SK-N-SH (cell line): Measurements from ENCODE around the gene RAD51B. TPM values are rescaled to one million over a fixed set of nuclear protein-coding genes. Genes with fewer than 3 reads are reported as not detected.

Experiments used
- CTCF ChIA-PET: fragments of 300-600, 350-600 bp; formaldehyde crosslinking; extraction: SDS; loops from one replicate; lab custom pipeline; 2021; lab: Yijun Ruan, JAX
- POLR2A ChIA-PET: fragments of 350-600 bp; sonication (Branson Sonifier 250); formaldehyde crosslinking; extraction: SDS; loops from one replicate; lab custom pipeline; 2020; ENCODE audit warnings: antibody characterized with exemption, inconsistent platforms; lab: Yijun Ruan, JAX
- DNase-seq: peaks from one replicate; pipeline ENCODE4 v3.0.0; 2012
- H2AFZ ChIP-seq: fragments of 200-600 bp; sonication (generic); 2 replicates; pipeline ENCODE4 v1.8.1; 2016; ENCODE audit warnings: antibody characterized with exemption, mild to moderate bottlenecking, low read depth
- H3F3A ChIP-seq: fragments of 200-600 bp; sonication (generic); replicated peaks from 2 replicates; pipeline ENCODE3; 2016; ENCODE audit warnings: antibody characterized with exemption, mild to moderate bottlenecking; ENCODE audit not compliant: insufficient read depth
- H3K27ac ChIP-seq, 2 experiments: fragments of 200-500 bp in 1 of 2; fragments of 200-600 bp in 1 of 2; sonication (Bioruptor generic) in 1 of 2; sonication (generic), shearing (Covaris generic) in 1 of 2; 2 replicates each; pipeline versions ENCODE4 v1.5.1 to v1.6.1; 2014 to 2016; ENCODE audit warnings: low read depth in 2 of 2, inconsistent platforms in 1 of 2, low read length in 1 of 2, mild to moderate bottlenecking in 1 of 2, mixed read lengths in 1 of 2
- H3K27me3 ChIP-seq: fragments of 200-600 bp; sonication (generic), shearing (Covaris generic); 2 replicates; pipeline ENCODE4 v1.6.1; 2016; ENCODE audit warnings: mixed run types; ENCODE audit not compliant: insufficient read depth
- H3K36me3 ChIP-seq, 2 experiments: fragments of 200-500 bp in 1 of 2; fragments of 200-600 bp in 1 of 2; sonication (Bioruptor generic) in 1 of 2; sonication (generic) in 1 of 2; replicated peaks in 1 of 2; 2 replicates each; pipeline versions ENCODE3 to v1.5.1; 2014 to 2016; ENCODE audit warnings: low read length in 1 of 2, mild to moderate bottlenecking in 1 of 2; ENCODE audit not compliant: insufficient read depth in 2 of 2, control insufficient read depth in 1 of 2
- H3K4me1 ChIP-seq, 2 experiments: fragments of 200-500 bp in 1 of 2; fragments of 200-600 bp in 1 of 2; sonication (Bioruptor generic) in 1 of 2; sonication (generic), shearing (Covaris generic) in 1 of 2; 2 replicates each; pipeline versions ENCODE4 v1.5.1 to v1.6.1; 2014 to 2016; ENCODE audit warnings: low read depth in 1 of 2, low read length in 1 of 2, mixed run types in 1 of 2; ENCODE audit not compliant: insufficient read depth in 2 of 2, control insufficient read depth in 1 of 2
- H3K4me2 ChIP-seq: fragments of 200-600 bp; sonication (generic), shearing (Covaris generic); 2 replicates; pipeline ENCODE4 v1.6.1; 2017; ENCODE audit warnings: mixed run types
- H3K4me3 ChIP-seq, 2 experiments: fragments of 200-500 bp in 1 of 2; fragments of 200-600 bp in 1 of 2; sonication (Bioruptor generic) in 1 of 2; sonication (generic), shearing (Covaris generic) in 1 of 2; 2 replicates each; pipeline versions ENCODE4 v1.5.1 to v1.8.1; 2014 to 2016; ENCODE audit warnings: low read depth in 2 of 2, inconsistent platforms in 1 of 2, low read length in 1 of 2, mild to moderate bottlenecking in 1 of 2, mixed read lengths in 1 of 2, moderate library complexity in 1 of 2
- H3K79me2 ChIP-seq: fragments of 200-600 bp; sonication (generic); 2 replicates; pipeline ENCODE4 v1.8.1; 2017; ENCODE audit warnings: mild to moderate bottlenecking; ENCODE audit not compliant: insufficient read depth
- H3K9ac ChIP-seq: fragments of 200-600 bp; sonication (generic); 2 replicates; pipeline ENCODE4 v1.6.1; 2017; ENCODE audit warnings: mixed run types
- H3K9me2 ChIP-seq: fragments of 200-600 bp; sonication (generic); 2 replicates; pipeline ENCODE4 v1.6.1; 2017; ENCODE audit warnings: mixed run types
- H3K9me3 ChIP-seq: fragments of 200-600 bp; sonication (generic); 2 replicates; pipeline ENCODE4 v1.6.1; 2017; ENCODE audit warnings: mixed run types, mild to moderate bottlenecking, moderate library complexity
- H4K20me1 ChIP-seq: fragments of 200-600 bp; sonication (generic); 2 replicates; pipeline ENCODE4 v1.6.1; 2017; ENCODE audit warnings: mild to moderate bottlenecking, mixed run types; ENCODE audit not compliant: insufficient read depth
- ELF1 ChIP-seq: IDR thresholded peaks from 2 replicates; pipeline ENCODE4 v1.4.0; 2012
- FOSL2 ChIP-seq: IDR thresholded peaks from 2 replicates; pipeline ENCODE4 v1.4.0; 2012; ENCODE audit warnings: low read depth, mild to moderate bottlenecking, moderate library complexity, borderline replicate concordance
- FOXJ3 ChIP-seq: sonication (generic); formaldehyde crosslinking; IDR thresholded peaks from 2 replicates; pipeline ENCODE4 v1.5.1; 2020; ENCODE audit warnings: mild to moderate bottlenecking, missing genetic modification reagents
- FOXM1 ChIP-seq: IDR thresholded peaks from 2 replicates; pipeline ENCODE4 v1.4.0; 2012; ENCODE audit warnings: low read depth, mild to moderate bottlenecking
- MEF2A ChIP-seq: IDR thresholded peaks from 2 replicates; pipeline ENCODE4 v1.4.0; 2012; ENCODE audit warnings: low read depth, borderline replicate concordance
- MXI1 ChIP-seq: IDR thresholded peaks from 2 replicates; pipeline ENCODE4 v1.6.1; 2012; ENCODE audit warnings: mild to moderate bottlenecking, low read depth, low read length, improper control_type of control experiment
- NFIC ChIP-seq: IDR thresholded peaks from 2 replicates; pipeline ENCODE4 v1.4.0; 2012; ENCODE audit warnings: borderline replicate concordance
- NRF1 ChIP-seq: IDR thresholded peaks from 2 replicates; pipeline ENCODE4 v1.6.1; 2012; ENCODE audit warnings: low read depth, mild to moderate bottlenecking, low read length
- RCOR1 ChIP-seq: fragments of 150-350 bp; IDR thresholded peaks from 2 replicates; pipeline ENCODE4 v1.6.1; 2017; ENCODE audit warnings: antibody characterized with exemption, low read length
- RFX5 ChIP-seq: IDR thresholded peaks from 2 replicates; pipeline ENCODE4 v1.6.1; 2012; ENCODE audit warnings: mild to moderate bottlenecking, improper control_type of control experiment, low read length
- SIN3A ChIP-seq: IDR thresholded peaks from 2 replicates; pipeline ENCODE4 v1.6.1; 2012; ENCODE audit warnings: low read depth, mild to moderate bottlenecking, low read length, moderate library complexity, borderline replicate concordance
- SMC3 ChIP-seq: IDR thresholded peaks from 2 replicates; pipeline ENCODE4 v1.6.1; 2012; ENCODE audit warnings: low read depth, low read length, improper control_type of control experiment
- TCF12 ChIP-seq: IDR thresholded peaks from 2 replicates; pipeline ENCODE4 v1.4.0; 2012
- YY1 ChIP-seq: IDR thresholded peaks from 2 replicates; pipeline ENCODE4 v1.4.0; 2012; ENCODE audit warnings: low read depth, mild to moderate bottlenecking
- WGBS: methylation state at CpG from one replicate; pipeline ENCODE4 v1.1.6; 2017; ENCODE audit warnings: low lambda C conversion rate; 5-methylcytosine and 5-hydroxymethylcytosine counted together
- polyA plus RNA-seq, 3 experiments: library from polyadenylated mRNA; depleted of rRNA; stranded (reverse); fragments of >200 nt; gene quantifications; 2 replicates each; pipeline ENCODE4 v1.2.3, GENCODE V29; 2012
- TF ChIP-seq, protein P1 (sequence below): fragments of 150-350 bp; IDR thresholded peaks from 2 replicates; pipeline ENCODE4 v1.6.1; 2016; ENCODE audit warnings: mild to moderate bottlenecking, low read depth, low read length
- TF ChIP-seq, protein P2 (sequence below): fragments of 200-600 bp; sonication (generic); IDR thresholded peaks from 2 replicates; pipeline ENCODE4 v1.6.1; 2017; ENCODE audit warnings: antibody characterized with exemption, mild to moderate bottlenecking, moderate library complexity
- TF ChIP-seq, protein P3 (sequence below): IDR thresholded peaks from 2 replicates; pipeline ENCODE4; 2012
- TF ChIP-seq, protein P4 (sequence below): IDR thresholded peaks from 2 replicates; pipeline ENCODE4 v1.4.0; 2012; ENCODE audit warnings: low read depth, borderline replicate concordance

The RAD51B gene
- polyA plus RNA-seq, 1 of the 3 experiments (the other 2 are of a cell fraction), result 6.0 TPM

DNA sequence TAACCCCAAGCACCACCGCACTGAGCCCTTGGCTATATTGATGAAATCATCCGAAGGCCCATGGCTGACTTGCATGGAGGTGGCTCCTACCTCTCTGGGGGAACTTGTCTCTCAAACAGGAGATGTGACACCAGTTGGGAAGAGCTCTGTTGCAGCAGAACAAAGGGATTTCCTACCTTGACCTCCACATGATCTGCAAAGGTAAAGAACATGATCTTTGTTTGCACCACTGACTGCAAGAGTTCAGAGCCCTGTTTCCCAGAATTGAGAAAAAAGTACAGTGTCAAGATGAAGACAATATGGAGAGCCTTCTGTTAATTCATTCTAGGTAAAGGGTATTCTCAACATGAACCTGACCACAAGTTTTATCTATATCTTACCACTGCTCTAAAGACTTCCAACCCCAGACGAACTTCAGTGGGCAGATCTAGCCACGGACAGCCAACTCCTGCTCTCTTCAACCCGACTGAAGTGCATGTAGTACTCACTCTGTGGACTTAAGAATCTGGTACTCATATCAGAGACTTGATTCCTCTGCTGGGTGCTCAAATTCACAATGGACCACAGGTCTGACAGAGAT, 35.2 kb upstream of the RAD51B start:
- Histone ChIP-seq H3K27me3 (no peaks in the 10 kb centered on the region), H3K36me3 (peaks cover 36 to 85% of the 10 kb centered on the region in 2 experiments), H3K4me2 (no peak overlapping the region), H3K9me3 (no peaks in the 10 kb centered on the region), H4K20me1 (no peaks in the 10 kb centered on the region), H3K4me3 (no peak overlapping the region), H2AFZ (no peak overlapping the region), H3K9me2 (no peaks in the 10 kb centered on the region), H3K9ac (no peak overlapping the region), H3K27ac (no peak overlapping the region), H3K4me1 (no peaks in the 10 kb centered on the region), H3F3A (no peaks in the 10 kb centered on the region), H3K79me2 (no peaks in the 10 kb centered on the region)
- WGBS, result 87% methylated on average over 5 of the region's 5 CpGs
- ChIA-PET CTCF (interaction anchor here (0.6 kb wide), 1 partner anchor 238 kb away, joined by 3 read pairs; no protein-coding TSS in a partner anchor), POLR2A (interaction anchor here (0.6 kb wide), 1 partner anchor 105 kb away, joined by 4 read pairs; no protein-coding TSS in a partner anchor)
- TF ChIP-seq FOXJ3 (CRISPR knock-in tag), result no peak
- TF ChIP-seq, protein P1, sequence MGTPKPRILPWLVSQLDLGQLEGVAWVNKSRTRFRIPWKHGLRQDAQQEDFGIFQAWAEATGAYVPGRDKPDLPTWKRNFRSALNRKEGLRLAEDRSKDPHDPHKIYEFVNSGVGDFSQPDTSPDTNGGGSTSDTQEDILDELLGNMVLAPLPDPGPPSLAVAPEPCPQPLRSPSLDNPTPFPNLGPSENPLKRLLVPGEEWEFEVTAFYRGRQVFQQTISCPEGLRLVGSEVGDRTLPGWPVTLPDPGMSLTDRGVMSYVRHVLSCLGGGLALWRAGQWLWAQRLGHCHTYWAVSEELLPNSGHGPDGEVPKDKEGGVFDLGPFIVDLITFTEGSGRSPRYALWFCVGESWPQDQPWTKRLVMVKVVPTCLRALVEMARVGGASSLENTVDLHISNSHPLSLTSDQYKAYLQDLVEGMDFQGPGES, result no peak
- DNase-seq, result no peak

DNA sequence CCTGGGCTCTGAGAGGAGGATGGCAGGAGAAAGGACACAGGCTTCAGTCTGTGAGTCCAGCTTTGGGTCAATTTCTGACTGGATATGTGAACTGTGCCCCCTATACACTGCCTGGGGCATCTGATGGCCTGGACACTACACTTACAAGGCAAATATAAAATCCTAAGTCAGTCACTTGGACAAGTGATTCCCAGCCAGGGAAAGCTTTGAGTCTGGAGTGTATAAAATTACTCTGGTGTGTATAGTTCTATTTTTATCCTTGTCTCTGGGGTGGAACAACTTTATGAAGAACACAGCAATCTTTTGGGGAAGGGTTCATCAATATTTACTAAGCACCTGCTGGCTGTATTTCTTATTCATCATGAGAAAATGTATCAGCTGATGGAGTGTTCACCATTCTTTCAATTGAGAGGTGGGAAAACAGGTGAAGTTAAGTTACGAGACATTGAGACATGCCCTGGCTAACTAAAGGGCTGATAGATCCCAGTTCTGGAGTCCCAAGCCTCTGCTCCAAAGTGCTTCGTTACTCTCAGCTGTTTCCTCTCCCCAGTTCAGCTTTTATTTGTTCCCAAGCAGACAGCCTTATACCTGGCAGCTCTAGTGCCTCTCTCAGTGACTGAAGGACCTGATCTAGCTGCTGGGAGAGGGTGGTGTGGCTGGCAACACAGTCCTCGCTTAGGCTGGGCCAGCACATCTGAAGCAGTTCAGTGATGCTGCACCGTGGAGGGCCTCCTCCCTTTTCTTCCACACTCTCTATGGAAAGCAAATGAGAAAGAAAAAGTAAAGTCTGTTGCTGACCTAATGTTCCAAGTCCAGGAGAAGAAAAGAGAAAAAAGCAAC, 34.1 kb upstream of the RAD51B start:
- no peak for DNase-seq
- WGBS, result 90% methylated on average over 4 of the region's 4 CpGs

More for the DNA sequence above, 34.1 kb upstream of the RAD51B start:
- Histone ChIP-seq H3K27me3 (no peaks in the 10 kb centered on the region), H3K9ac (no peak overlapping the region), H3K4me3 (no peak overlapping the region), H3F3A (no peaks in the 10 kb centered on the region), H3K79me2 (no peaks in the 10 kb centered on the region), H4K20me1 (no peaks in the 10 kb centered on the region), H3K9me2 (no peaks in the 10 kb centered on the region), H3K4me1 (no peaks in the 10 kb centered on the region), H2AFZ (no peak overlapping the region), H3K9me3 (no peaks in the 10 kb centered on the region), H3K4me2 (no peak overlapping the region), H3K36me3 (peaks cover 44 to 88% of the 10 kb centered on the region in 2 experiments), H3K27ac (no peak overlapping the region)
- TF ChIP-seq TCF12 (no peak), SMC3 (no peak), YY1 (no peak), MXI1 (no peak), RFX5 (no peak), SIN3A (no peak), NFIC (no peak), MEF2A (no peak), FOSL2 (no peak), ELF1 (no peak), FOXJ3 (CRISPR knock-in tag) (no peak), FOXM1 (no peak), NRF1 (no peak), RCOR1 (no peak)
- TF ChIP-seq, protein P2, sequence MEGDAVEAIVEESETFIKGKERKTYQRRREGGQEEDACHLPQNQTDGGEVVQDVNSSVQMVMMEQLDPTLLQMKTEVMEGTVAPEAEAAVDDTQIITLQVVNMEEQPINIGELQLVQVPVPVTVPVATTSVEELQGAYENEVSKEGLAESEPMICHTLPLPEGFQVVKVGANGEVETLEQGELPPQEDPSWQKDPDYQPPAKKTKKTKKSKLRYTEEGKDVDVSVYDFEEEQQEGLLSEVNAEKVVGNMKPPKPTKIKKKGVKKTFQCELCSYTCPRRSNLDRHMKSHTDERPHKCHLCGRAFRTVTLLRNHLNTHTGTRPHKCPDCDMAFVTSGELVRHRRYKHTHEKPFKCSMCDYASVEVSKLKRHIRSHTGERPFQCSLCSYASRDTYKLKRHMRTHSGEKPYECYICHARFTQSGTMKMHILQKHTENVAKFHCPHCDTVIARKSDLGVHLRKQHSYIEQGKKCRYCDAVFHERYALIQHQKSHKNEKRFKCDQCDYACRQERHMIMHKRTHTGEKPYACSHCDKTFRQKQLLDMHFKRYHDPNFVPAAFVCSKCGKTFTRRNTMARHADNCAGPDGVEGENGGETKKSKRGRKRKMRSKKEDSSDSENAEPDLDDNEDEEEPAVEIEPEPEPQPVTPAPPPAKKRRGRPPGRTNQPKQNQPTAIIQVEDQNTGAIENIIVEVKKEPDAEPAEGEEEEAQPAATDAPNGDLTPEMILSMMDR, result no peak
- TF ChIP-seq, protein P3, sequence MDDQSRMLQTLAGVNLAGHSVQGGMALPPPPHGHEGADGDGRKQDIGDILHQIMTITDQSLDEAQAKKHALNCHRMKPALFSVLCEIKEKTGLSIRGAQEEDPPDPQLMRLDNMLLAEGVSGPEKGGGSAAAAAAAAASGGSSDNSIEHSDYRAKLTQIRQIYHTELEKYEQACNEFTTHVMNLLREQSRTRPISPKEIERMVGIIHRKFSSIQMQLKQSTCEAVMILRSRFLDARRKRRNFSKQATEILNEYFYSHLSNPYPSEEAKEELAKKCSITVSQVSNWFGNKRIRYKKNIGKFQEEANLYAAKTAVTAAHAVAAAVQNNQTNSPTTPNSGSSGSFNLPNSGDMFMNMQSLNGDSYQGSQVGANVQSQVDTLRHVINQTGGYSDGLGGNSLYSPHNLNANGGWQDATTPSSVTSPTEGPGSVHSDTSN, result no peak
- TF ChIP-seq, protein P1, result no peak
- TF ChIP-seq, protein P4, sequence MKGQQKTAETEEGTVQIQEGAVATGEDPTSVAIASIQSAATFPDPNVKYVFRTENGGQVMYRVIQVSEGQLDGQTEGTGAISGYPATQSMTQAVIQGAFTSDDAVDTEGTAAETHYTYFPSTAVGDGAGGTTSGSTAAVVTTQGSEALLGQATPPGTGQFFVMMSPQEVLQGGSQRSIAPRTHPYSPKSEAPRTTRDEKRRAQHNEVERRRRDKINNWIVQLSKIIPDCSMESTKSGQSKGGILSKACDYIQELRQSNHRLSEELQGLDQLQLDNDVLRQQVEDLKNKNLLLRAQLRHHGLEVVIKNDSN, result no peak
- POLR2A ChIA-PET, result no interaction called here
- CTCF ChIA-PET, result interaction anchor here (0.9 kb wide), 1 partner anchor 421 kb away, joined by 3 read pairs; no protein-coding TSS in a partner anchor
